HG03520 (cell line): ENCODE measurements around the gene DTL.

Experiments
- ATAC-seq: cut with Tn5 transposase; IDR thresholded peaks from one replicate; pipeline ENCODE4 v1.9.1; 2021; ENCODE audit warnings: mild to moderate bottlenecking, moderate library complexity; ENCODE audit not compliant: unreplicated experiment

The DTL gene

DNA sequence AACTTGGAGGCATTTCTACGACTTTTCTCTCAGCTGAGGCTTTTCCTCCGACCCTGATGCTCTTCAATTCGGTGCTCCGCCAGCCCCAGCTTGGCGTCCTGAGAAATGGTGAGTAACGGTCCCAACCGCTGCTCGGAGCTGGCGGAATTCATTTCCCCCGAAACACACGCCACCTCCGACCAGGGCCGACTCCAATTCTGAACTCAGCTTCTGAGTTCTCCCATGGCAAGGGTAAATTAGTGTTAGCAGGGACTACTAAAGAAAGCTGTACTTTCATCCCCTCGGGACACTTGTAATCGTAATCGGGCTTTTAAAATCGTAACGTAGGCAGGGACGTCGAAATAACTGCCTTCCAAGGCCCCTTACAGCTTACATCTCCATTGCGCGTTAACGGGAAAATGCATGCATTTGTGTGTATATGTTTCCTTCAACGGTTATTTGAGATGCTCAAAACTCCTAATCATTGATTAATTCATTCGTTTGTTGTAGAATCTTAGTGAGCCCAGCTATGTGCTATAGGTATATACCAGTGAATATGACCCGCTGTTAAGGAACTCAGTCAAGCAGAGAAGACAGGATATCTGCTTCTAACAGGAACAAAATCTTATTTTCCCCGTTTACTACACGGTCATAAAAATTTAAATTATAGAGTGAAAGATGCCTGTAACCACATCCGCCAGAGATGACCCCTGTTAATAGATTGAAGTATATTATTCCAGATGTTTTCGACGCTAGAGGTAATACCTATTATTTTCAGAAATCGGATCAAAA, 472 bp downstream of the DTL start:
- no peak for ATAC-seq

GRCh38 chr1:212037900-212038299, 2.4 kb downstream of the DTL start:
- no peak for ATAC-seq

- ATAC-seq = no peak
Observed at GRCh38 chr1:212039622-212040021, 4.1 kb downstream of the DTL start.

- ATAC-seq = no peak
Observed at GRCh38 chr1:212040629-212041412, 5.3 kb downstream of the DTL start.

GRCh38 chr1:212042436-212042835, 6.9 kb downstream of the DTL start:
- ATAC-seq = no peak

DNA sequence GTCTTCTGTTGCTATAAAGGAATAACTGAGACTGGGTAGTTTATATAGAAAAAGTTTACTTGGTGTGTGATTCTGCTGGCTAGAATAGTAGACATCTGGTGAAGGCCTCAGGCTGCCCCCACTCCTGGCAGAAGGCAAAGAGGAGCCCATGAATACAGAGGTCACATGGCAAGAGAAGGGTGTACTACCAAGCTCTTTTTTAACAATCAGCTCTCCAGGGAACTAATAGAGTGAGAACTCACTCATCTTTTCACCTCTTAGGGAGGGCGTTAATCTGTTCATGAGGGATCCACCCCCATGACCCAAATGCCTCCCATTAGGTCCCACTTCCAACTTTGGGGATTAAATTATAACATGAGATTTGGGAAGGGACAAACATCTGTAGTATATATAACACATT, 9.3 kb downstream of the DTL start:
- no peak for ATAC-seq

DNA sequence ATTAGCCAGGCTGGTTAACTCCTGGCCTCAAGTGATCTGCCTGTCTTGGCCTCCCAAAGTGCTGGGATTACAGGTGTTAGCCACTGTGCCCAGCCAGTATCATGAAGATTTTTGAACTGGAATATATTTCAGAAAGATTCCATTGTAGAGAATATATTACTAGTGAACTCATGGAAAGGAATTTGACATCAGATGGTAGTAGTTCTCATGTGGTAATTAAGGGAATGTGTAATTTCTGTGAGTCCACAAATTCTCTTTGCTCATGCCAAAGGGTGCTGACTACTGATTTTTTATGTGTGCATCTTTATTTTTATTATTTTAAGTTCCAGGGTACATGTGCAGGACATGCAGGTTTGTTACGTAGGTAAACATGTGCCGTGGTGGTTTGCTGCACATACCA, 10.4 kb downstream of the DTL start:
- no peak for ATAC-seq

- ATAC-seq = no peak
Observed at GRCh38 chr1:212053993-212054392, 18.4 kb downstream of the DTL start.

GRCh38 chr1:212055333-212055732, 19.8 kb downstream of the DTL start:
- no peak for ATAC-seq

GRCh38 chr1:212060632-212061472, 25.3 kb downstream of the DTL start:
- no peak for ATAC-seq

GRCh38 chr1:212062832-212063438, 27.4 kb downstream of the DTL start:
- no peak for ATAC-seq

- ATAC-seq = no peak
Observed at GRCh38 chr1:212067787-212068186, 32.2 kb downstream of the DTL start.

DNA sequence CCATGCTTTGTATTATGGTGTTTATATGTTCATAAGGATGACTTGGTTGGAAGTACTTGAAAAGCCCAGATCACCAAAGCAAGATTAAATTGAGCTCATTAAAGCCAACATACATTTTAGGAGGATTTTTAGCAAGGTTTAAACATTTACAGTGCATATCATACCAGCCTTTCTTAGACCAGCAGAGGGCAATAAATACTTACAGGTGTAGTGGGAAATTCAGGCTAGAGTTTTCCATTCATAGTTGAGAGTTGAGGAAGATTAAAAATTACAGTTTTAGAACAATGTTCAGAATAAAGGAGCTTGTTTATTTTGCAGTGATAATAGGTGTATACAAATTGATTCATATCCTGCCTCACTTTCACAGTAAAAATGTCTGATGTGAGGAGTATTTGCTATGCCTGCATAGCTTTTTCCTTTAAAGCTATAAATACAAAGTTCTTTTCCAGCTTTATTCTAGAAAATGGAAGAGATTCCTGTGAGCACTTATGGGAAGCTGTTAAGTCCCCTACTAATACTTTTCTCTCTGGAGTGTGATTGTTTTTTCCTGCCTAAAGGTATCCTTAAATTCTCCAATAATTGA, 35.3 kb downstream of the DTL start:
- ATAC-seq = no peak

- no peak for ATAC-seq
Observed at GRCh38 chr1:212072047-212072446, 36.5 kb downstream of the DTL start.

DNA sequence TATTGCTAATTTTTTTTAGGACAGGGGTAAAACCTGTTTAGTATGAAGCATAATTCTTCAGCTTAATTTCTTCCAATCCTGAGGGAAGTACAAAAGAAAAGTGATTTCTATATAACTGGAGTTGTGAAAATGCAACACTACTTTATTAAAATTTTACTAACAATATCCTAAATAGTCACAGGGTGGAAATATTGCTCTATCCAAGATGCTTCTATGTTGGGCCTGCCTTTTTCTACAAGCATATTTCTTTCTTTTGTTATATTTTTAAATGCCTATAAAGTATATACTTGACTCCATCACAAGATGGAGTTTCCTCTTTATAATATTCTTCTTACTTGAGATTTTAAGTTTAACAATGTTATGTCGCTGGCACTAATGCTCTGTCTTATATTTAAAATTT, 37.9 kb downstream of the DTL start:
- no peak for ATAC-seq

GRCh38 chr1:212074313-212074712, 38.8 kb downstream of the DTL start:
- ATAC-seq = no peak

DNA sequence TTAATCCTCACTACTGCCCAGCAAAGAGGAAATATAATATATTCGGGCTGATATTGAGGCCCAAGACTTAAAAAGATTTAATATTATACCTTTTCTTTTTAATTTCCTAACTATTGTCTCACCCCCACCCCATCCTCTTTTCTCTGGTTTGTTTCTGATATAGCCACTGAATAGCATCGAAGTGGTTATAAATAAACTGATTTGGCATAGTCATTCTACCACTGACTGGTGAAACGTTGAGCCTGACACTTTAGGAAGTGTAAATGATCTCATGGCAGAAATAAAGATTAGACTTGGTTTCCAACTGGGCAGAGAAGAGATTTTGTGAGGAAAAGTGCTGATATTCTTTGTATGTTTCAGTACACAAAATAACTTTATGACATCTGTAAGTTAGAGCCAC, 39.3 kb downstream of the DTL start:
- no peak for ATAC-seq

GRCh38 chr1:212077028-212077427, 41.5 kb downstream of the DTL start:
- no peak for ATAC-seq

DNA sequence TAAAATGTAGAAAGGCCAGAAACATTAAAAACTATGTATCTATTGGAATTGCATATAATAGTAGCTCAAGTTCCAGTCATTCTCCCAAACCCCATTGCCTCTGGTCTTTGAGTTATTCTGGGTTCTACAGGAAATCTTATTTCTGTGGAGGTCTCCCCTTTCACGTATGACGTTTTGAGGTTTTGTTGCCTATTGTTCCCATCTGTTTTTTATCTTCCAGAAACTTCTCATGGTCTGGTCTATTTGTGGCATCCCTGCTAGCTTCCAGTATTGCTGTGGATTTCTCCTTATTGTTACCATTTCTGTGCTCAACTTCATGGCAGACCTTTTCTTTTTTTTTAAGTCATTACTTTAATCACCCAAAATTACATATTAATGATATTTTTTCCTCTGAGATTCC, 43.3 kb downstream of the DTL start:
- ATAC-seq = no peak

DNA sequence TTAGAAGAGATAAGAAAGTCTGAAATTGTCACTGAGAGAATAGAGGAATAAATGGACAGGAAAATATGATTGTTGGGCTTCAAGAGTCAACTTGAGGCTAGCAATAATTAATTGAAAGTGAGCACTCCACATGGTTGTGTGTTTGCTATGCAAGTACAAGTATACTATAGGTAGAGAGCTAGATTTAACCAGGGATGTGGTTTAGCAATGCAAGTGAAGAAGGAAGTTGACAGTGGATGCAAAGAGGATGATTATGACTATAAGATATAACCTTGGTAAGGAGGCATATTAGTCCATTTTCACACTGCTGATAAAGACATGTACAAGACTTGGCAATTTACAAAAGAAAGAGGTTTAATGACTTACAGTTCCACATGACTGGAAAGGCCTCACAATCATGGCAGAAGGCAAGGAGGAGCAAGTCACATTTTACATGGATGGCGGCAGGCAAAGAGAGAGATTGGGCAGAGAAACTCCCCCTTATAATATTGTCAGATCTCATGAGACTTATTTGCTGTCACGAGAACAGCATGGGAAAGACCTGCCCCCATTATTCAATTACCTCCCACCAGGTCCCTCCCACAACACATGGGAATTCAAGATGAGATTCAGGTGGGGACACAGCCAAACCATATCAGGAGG, 47.3 kb downstream of the DTL start:
- ATAC-seq = no peak
